Naive thymus-derived CD4-positive, alpha-beta T cell (primary cell): ENCODE measurements around the gene PANK4. TPM values are rescaled to one million over a fixed set of nuclear protein-coding genes. Genes with fewer than 3 reads are reported as not detected.
A peak's percentile ranks its signal among the peaks of the same experiment; 100 is the strongest.

Experiments used
- ATAC-seq: fragments of 150-1000 bp; cut with Tn5 transposase; 2 replicates; pipeline ENCODE4 v1.10.0; 2021; ENCODE audit warnings: mild to moderate bottlenecking, moderate library complexity
- CTCF ChIA-PET: fragments of 350-600 bp; sonication (Branson Sonifier 250); formaldehyde crosslinking; loops from one replicate; lab custom pipeline; 2021; ENCODE audit warnings: antibody characterized with exemption; lab: Charles Lee
- POLR2A ChIA-PET: fragments of 350-600 bp; sonication (Branson Sonifier 250); formaldehyde crosslinking; loops from one replicate; lab custom pipeline; 2021; ENCODE audit warnings: antibody characterized with exemption, inconsistent platforms; lab: Charles Lee
- DNase-seq, 9 donors: peaks; one replicate each; pipeline versions ENCODE4 v3.0.0 to v3.0.0-alpha.2; 2020 to 2022; ENCODE audit warnings: mixed read lengths in 1 of 9
- H3K27ac ChIP-seq: one replicate; pipeline ENCODE4 v1.7.0; 2013; ENCODE audit warnings: mild to moderate bottlenecking, low read depth, low read length, moderate library complexity
- H3K27me3 ChIP-seq, 2 donors: one replicate each; pipeline ENCODE4 v1.7.0; 2013; ENCODE audit warnings: low read length in 2 of 2, mild to moderate bottlenecking in 2 of 2, moderate library complexity in 2 of 2; ENCODE audit not compliant: control insufficient read depth in 2 of 2, insufficient read depth in 2 of 2
- H3K36me3 ChIP-seq, 3 experiments: 1 replicate in 2 of 3; 2 replicates in 1 of 3; pipeline ENCODE4 v1.7.0; 2013; ENCODE audit warnings: low read length in 3 of 3, mild to moderate bottlenecking in 3 of 3, moderate library complexity in 1 of 3; ENCODE audit not compliant: insufficient read depth in 3 of 3, control insufficient read depth in 2 of 3
- H3K4me1 ChIP-seq, 2 donors: one replicate each; pipeline ENCODE4 v1.7.0; 2013; ENCODE audit warnings: low read length in 2 of 2, mild to moderate bottlenecking in 2 of 2, moderate library complexity in 1 of 2; ENCODE audit not compliant: control insufficient read depth in 2 of 2, insufficient read depth in 2 of 2
- H3K4me3 ChIP-seq: 2 replicates; pipeline ENCODE4 v1.7.0; 2013; ENCODE audit warnings: mild to moderate bottlenecking, low read length
- H3K9me3 ChIP-seq, 3 experiments: 1 replicate in 2 of 3; 2 replicates in 1 of 3; pipeline ENCODE4 v1.7.0; 2013; ENCODE audit warnings: low read length in 3 of 3; ENCODE audit not compliant: control insufficient read depth in 2 of 3
- H3K27ac Mint-ChIP-seq, 9 donors: one replicate each; pipeline ENCODE4 v1.8.0; 2020 to 2022; ENCODE audit warnings: mixed read lengths in 9 of 9, mild to moderate bottlenecking in 8 of 9, moderate library complexity in 5 of 9, inconsistent platforms in 2 of 9
- H3K27me3 Mint-ChIP-seq, 5 donors: one replicate each; pipeline ENCODE4 v1.8.0; 2021 to 2022; ENCODE audit warnings: mixed read lengths in 5 of 5, mild to moderate bottlenecking in 1 of 5
- H3K36me3 Mint-ChIP-seq, 5 donors: one replicate each; pipeline ENCODE4 v1.8.0; 2020 to 2022; ENCODE audit warnings: mixed read lengths in 5 of 5, mild to moderate bottlenecking in 3 of 5, inconsistent platforms in 1 of 5
- H3K4me1 Mint-ChIP-seq, 7 donors: one replicate each; pipeline ENCODE4 v1.8.0; 2020 to 2022; ENCODE audit warnings: mixed read lengths in 7 of 7, mild to moderate bottlenecking in 3 of 7, inconsistent platforms in 1 of 7
- H3K4me3 Mint-ChIP-seq, 10 donors: one replicate each; pipeline ENCODE4 v1.8.0; 2020 to 2022; ENCODE audit warnings: mild to moderate bottlenecking in 10 of 10, mixed read lengths in 10 of 10, moderate library complexity in 6 of 10, inconsistent platforms in 2 of 10
- H3K9me3 Mint-ChIP-seq, 11 donors: one replicate each; pipeline ENCODE4 v1.8.0; 2020 to 2022; ENCODE audit warnings: mixed read lengths in 11 of 11, mild to moderate bottlenecking in 4 of 11, inconsistent platforms in 1 of 11, moderate library complexity in 1 of 11
- intact Hi-C, 2 donors: fragments of 100-400 bp; cut with micrococcal nuclease; formaldehyde crosslinking; loops; one replicate each; pipeline ENCODE4 v1.15.1; 2023
- polyA plus RNA-seq, 2 donors: library from polyadenylated mRNA; unstranded; fragments of 300-500 nt; fragmentation: Illumina TruSeq; gene quantifications; one replicate each; pipeline ENCODE4 v1.2.3, GENCODE V29; 2021
- total RNA-seq, 6 experiments: library from RNA in 5 of 6; stranded (reverse) in 5 of 6; gene quantifications; 1 replicate in 5 of 6; 2 replicates in 1 of 6; pipeline ENCODE4 v1.2.3 and lab custom pipeline; 2021 to 2026

The PANK4 gene
- total and polyA plus RNA-seq, 7 experiments from 2014 or later, result 12.7 to 91.2 (median 64.4) TPM

GRCh38 chr1:2471159-2471471 is 55.3 kb downstream of the PANK4 start:
- Histone ChIP-seq H3K9me3 (no peaks in the 10 kb centered on the region), H3K36me3 (no peaks in the 10 kb centered on the region), H3K27ac (no peak overlapping the region), H3K4me1 (peaks cover 0 to 8% of the 10 kb centered on the region in 2 donors), H3K4me3 (no peak overlapping the region), H3K27me3 (no peaks in the 10 kb centered on the region)
- no peak overlapping the region for H3K27ac Mint-ChIP-seq
- H3K36me3 Mint-ChIP-seq, result no peaks in the 10 kb centered on the region
- peaks cover 0 to 3% (median 0%) of the 10 kb centered on the region in 7 donors for H3K4me1 Mint-ChIP-seq
- no peak overlapping the region for H3K4me3 Mint-ChIP-seq
- no peaks in the 10 kb centered on the region for H3K9me3 Mint-ChIP-seq
- H3K27me3 Mint-ChIP-seq, result no peaks in the 10 kb centered on the region
- POLR2A ChIA-PET, result no interaction called here
- CTCF ChIA-PET, result no interaction called here
- no peak for DNase-seq
- no peak for ATAC-seq
- intact Hi-C loops, result no loop called here

- intact Hi-C loops, result no loop called here
- Histone ChIP-seq H3K4me3 (no peak overlapping the region), H3K27me3 (no peaks in the 10 kb centered on the region), H3K36me3 (no peaks in the 10 kb centered on the region), H3K27ac (no peak overlapping the region), H3K9me3 (no peaks in the 10 kb centered on the region), H3K4me1 (peaks cover 0 to 13% of the 10 kb centered on the region in 2 donors)
- ChIA-PET POLR2A (no interaction called here), CTCF (no interaction called here)
- peaks cover 0 to 3% (median 0%) of the 10 kb centered on the region in 7 donors for H3K4me1 Mint-ChIP-seq
- no peaks in the 10 kb centered on the region for H3K27me3 Mint-ChIP-seq
- H3K4me3 Mint-ChIP-seq, result no peak overlapping the region
- no peak for ATAC-seq
- no peak for DNase-seq
- H3K27ac Mint-ChIP-seq, result no peak overlapping the region
- H3K9me3 Mint-ChIP-seq, result no peaks in the 10 kb centered on the region
- H3K36me3 Mint-ChIP-seq, result no peaks in the 10 kb centered on the region
Observed at GRCh38 chr1:2470290-2471158, 55.9 kb downstream of the PANK4 start.

DNA sequence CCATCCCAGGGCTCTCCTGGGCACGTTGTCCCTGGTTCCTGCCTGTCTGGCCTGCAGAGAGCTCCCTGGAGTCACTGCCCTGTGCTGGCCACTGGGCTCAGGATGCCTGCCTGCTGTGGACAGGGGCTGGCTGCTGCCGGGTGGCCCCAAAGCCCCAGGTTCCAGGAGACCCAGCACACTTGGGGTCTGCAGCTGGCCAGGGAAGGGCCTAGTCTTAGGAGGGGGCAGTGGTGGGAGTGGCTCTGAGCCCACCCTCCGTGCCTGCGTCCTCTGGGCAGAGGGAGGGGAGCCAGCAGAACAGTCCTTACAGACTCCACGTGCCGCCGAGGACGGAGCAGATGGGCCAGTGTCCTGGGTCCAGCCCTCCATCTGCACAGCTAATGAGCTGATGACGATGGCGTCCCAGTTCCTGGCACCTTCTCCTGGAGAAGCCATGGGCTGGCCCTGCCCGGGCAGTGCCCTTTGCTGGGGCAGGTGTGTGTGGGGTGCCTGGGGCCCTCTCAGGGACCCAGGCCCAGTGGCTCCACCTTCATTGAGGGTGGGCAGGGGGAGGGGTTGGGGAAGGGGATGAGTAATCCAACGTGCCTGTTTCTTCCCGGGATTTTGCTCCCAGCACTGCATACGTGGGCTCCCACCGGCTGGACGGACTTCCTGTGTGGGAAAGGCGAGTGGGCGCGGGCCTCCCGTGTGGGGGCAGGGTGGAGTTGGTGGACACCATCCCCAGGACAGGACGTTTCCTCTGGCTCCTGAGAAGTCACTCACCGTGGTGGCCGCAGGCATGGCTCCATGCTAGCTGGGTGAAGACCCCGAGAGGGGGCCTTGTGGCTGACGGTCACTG is 57.1 kb downstream of the PANK4 start:
- no peaks in the 10 kb centered on the region for H3K36me3 ChIP-seq
- no peak overlapping the region for H3K27ac ChIP-seq
- Mint-ChIP-seq H3K4me1 (peaks cover 0 to 6% (median 0%) of the 10 kb centered on the region in 7 donors), H3K4me3 (no peak overlapping the region), H3K9me3 (no peaks in the 10 kb centered on the region), H3K36me3 (no peaks in the 10 kb centered on the region), H3K27ac (no peak overlapping the region), H3K27me3 (peaks cover 0 to 4% (median 3%) of the 10 kb centered on the region in 5 donors)
- no peak for ATAC-seq
- no peak for DNase-seq
- ChIA-PET CTCF (no interaction called here), POLR2A (no interaction called here)
- no peak overlapping the region for H3K4me3 ChIP-seq
- no peaks in the 10 kb centered on the region for H3K9me3 ChIP-seq
- no peaks in the 10 kb centered on the region for H3K27me3 ChIP-seq
- H3K4me1 ChIP-seq, result peaks cover 0 to 13% of the 10 kb centered on the region in 2 donors
- intact Hi-C loops, result no loop called here

DNA sequence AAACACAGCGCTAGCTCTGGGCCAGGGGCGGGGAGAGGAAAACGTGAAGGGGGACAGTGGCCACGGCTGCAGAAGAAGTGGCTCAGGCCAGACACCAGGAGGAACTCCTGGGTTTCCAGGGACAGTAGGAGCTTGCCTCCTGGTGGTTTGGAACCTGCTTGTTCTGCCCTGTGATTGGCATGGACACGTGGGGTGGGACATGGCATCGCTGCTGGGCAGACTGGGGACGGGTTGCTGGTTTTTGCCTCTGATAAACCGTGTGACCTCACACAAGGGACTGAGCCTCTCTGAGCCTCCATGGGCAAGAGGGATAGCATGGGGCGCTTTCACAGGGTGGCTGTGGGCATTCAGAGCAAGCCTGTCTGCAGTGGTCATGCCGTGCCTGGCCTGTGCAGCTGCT is 57.9 kb downstream of the PANK4 start:
- no peak overlapping the region for H3K27ac Mint-ChIP-seq
- CTCF ChIA-PET, result no interaction called here
- DNase-seq (no peak), ATAC-seq (no peak)
- no peaks in the 10 kb centered on the region for H3K9me3 Mint-ChIP-seq
- POLR2A ChIA-PET, result no interaction called here
- H3K36me3 ChIP-seq, result no peaks in the 10 kb centered on the region
- no peaks in the 10 kb centered on the region for H3K27me3 ChIP-seq
- peak overlapping the region in 1 of 10 donors; percentile 23 for H3K4me3 Mint-ChIP-seq
- no peak overlapping the region for H3K27ac ChIP-seq
- H3K4me3 ChIP-seq, result no peak overlapping the region
- H3K4me1 ChIP-seq, result peaks cover 0 to 13% of the 10 kb centered on the region in 2 donors
- H3K4me1 Mint-ChIP-seq, result peaks cover 0 to 8% (median 0%) of the 10 kb centered on the region in 7 donors
- H3K27me3 Mint-ChIP-seq, result peaks cover 0 to 5% (median 5%) of the 10 kb centered on the region in 5 donors
- no peaks in the 10 kb centered on the region for H3K36me3 Mint-ChIP-seq
- intact Hi-C loops, result no loop called here
- H3K9me3 ChIP-seq, result no peaks in the 10 kb centered on the region

- Histone ChIP-seq H3K4me1 (peaks cover 0 to 13% of the 10 kb centered on the region in 2 donors), H3K4me3 (no peak overlapping the region), H3K27me3 (no peaks in the 10 kb centered on the region), H3K27ac (no peak overlapping the region), H3K36me3 (no peaks in the 10 kb centered on the region), H3K9me3 (no peaks in the 10 kb centered on the region)
- CTCF ChIA-PET, result no interaction called here
- H3K27me3 Mint-ChIP-seq, result peaks cover 0 to 5% (median 5%) of the 10 kb centered on the region in 5 donors
- peak in 8 of 9 donors; percentile 24 to 54 (median 34) for DNase-seq
- H3K4me3 Mint-ChIP-seq, result peak overlapping the region in 1 of 10 donors; percentile 23
- H3K36me3 Mint-ChIP-seq, result no peaks in the 10 kb centered on the region
- POLR2A ChIA-PET, result no interaction called here
- intact Hi-C loops, result no loop called here
- ATAC-seq, result no peak
- no peak overlapping the region for H3K27ac Mint-ChIP-seq
- peaks cover 0 to 8% (median 0%) of the 10 kb centered on the region in 7 donors for H3K4me1 Mint-ChIP-seq
- no peaks in the 10 kb centered on the region for H3K9me3 Mint-ChIP-seq
Observed at GRCh38 chr1:2468041-2468472, 58.3 kb downstream of the PANK4 start.

DNA sequence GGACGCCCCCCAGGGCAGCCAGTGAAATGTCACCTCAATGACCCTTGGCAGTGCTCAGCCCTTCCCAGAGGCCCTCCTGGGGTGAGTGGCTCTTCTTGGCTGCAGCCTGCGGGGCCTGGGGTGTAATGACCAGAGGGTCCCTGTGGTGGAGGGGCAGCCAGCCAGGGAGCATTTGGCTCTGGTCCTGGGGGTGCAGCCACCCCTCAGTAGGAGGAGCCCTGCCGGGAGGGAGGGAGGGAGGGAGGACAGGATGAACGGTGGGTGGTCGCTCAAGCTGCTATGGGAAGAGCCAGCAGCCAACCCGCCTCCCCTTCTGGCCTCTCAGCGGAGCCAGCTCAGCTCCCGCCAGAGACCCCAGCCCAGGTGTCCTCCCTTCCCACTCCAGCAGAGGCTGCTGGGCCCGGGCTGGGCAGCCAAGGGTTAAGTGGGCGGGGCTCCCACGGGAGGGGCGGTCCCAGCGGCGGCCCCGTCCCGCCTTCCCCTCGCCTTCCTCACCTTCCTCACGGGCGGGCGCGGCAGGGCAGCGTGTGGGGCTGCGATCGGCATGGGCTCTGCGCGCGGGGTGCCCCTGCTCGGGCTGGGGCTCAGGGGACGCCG is 59.3 kb downstream of the PANK4 start:
- DNase-seq (peak in 3 of 9 donors; percentile 11 to 39 (median 37)), ATAC-seq (no peak)
- peak overlapping the region in 1 of 10 donors; percentile 64 for H3K4me3 Mint-ChIP-seq
- Histone ChIP-seq H3K36me3 (no peaks in the 10 kb centered on the region), H3K27ac (no peak overlapping the region), H3K4me3 (no peak overlapping the region), H3K9me3 (no peaks in the 10 kb centered on the region), H3K27me3 (no peaks in the 10 kb centered on the region), H3K4me1 (peaks cover 0 to 13% of the 10 kb centered on the region in 2 donors)
- H3K27ac Mint-ChIP-seq, result no peak overlapping the region
- H3K36me3 Mint-ChIP-seq, result no peaks in the 10 kb centered on the region
- no peaks in the 10 kb centered on the region for H3K9me3 Mint-ChIP-seq
- peaks cover 0 to 11% (median 0%) of the 10 kb centered on the region in 7 donors for H3K4me1 Mint-ChIP-seq
- peaks cover 0 to 5% (median 5%) of the 10 kb centered on the region in 5 donors for H3K27me3 Mint-ChIP-seq
- intact Hi-C loops, result no loop called here
- ChIA-PET CTCF (no interaction called here), POLR2A (no interaction called here)
